LNCAP (cell line): ENCODE measurements around the gene TMC1.

Experiments
- TF ChIP-seq, protein P1 (sequence below): fragments of 450-650 bp; IDR thresholded peaks from 2 replicates; pipeline ENCODE4 v1.5.1; 2017; ENCODE audit warnings: mild to moderate bottlenecking

The TMC1 gene

DNA sequence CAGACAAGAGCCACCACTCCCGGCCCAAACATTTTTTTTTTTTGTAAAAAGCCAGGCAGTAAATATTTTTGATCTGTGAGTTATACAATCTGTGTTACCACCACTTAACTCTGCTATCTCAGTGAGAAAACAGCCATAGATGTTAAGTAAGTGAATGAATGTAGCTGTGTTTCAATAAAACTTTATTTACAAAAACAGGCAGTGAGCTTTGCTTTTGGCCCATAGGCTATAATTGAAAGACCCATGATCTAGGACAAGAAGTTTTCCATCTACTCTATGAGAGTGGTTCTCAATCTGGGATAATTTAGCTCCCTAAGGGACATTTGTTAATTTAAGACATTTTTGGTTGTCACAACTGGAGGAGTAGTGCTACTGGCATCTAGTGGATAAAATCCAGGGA, 91.0 kb downstream of the TMC1 start:
- TF ChIP-seq, protein P1, sequence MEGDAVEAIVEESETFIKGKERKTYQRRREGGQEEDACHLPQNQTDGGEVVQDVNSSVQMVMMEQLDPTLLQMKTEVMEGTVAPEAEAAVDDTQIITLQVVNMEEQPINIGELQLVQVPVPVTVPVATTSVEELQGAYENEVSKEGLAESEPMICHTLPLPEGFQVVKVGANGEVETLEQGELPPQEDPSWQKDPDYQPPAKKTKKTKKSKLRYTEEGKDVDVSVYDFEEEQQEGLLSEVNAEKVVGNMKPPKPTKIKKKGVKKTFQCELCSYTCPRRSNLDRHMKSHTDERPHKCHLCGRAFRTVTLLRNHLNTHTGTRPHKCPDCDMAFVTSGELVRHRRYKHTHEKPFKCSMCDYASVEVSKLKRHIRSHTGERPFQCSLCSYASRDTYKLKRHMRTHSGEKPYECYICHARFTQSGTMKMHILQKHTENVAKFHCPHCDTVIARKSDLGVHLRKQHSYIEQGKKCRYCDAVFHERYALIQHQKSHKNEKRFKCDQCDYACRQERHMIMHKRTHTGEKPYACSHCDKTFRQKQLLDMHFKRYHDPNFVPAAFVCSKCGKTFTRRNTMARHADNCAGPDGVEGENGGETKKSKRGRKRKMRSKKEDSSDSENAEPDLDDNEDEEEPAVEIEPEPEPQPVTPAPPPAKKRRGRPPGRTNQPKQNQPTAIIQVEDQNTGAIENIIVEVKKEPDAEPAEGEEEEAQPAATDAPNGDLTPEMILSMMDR, result no peak

DNA sequence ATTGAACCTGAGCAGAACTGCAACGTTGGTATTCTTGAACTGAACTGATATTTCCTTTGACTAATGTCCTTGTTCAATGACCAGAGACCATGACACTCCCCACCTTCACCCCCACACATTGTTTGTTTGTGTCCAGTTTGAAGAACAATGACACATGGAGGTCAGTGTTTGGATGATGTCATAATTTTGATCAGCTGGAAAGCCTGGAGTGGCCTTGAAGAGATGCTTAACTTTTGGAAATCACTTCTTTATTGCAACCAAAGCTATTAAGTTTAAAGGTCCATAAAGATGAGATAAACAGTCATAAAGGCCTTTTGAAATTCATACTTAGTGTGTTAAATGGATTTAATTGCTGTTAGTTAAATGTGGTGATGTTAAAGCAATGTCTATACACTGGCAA, 92.7 kb downstream of the TMC1 start:
- TF ChIP-seq, protein P1, result no peak

GRCh38 chr9:72615931-72616330, 94.5 kb downstream of the TMC1 start:
- TF ChIP-seq, protein P1, result no peak

DNA sequence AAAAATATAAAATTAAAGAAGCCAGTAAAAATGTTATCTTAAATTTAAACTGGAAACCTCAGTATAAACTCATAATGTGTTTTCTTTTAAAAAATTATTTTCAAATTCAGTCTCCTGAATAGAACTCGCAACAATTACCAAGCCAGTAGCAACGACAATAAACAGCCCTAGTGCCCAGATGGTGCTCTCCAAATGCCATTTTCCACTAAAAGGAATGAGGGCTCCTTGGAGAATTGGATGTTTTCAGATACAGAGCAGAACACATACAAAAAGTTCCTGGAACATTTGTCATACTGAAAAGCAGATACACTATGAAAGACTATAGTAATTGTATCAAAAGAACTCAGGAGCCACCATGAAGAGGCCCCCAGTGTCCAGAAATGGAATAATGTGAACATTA, 97.4 kb downstream of the TMC1 start:
- TF ChIP-seq, protein P1, result no peak

DNA sequence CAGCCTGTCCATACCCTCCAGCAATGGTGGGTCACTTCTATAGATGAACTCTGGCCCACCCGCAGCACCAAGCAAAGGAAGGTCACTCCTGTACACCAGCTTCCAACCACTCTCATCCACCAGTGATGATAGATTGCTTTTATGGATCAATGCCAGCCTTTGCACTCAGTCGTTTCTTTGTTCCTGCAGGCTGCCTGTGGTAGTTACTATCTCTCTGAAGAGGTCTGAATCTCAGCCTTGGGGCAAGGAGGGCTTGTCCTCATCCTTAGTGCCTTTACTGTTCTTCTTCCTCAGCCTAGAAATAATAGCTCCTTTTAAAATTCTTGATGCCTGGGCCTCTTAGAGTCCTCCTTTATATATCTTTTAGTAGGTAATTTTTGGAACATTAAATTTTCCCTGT, 100.8 kb downstream of the TMC1 start:
- TF ChIP-seq, protein P1, result no peak

DNA sequence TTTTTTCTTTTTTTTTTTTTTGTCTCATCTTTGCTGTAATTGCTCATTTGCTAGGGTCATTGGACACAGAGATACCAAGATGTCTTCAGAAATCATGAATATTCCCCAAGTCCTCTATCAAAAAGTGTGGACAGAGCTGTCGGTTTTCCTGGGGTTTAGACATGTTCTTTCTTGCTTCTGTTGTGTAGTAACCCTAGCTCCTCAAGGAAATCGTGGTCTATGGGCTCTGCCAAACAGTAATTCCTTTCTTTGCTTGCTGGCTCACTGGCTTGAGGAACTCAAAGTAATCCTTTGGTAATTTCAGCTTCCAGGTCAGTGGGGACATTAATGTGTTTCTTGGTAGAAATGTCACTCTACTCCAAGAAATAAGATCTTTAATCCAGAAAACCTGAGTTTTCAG, 101.7 kb downstream of the TMC1 start:
- TF ChIP-seq, protein P1, result no peak

DNA sequence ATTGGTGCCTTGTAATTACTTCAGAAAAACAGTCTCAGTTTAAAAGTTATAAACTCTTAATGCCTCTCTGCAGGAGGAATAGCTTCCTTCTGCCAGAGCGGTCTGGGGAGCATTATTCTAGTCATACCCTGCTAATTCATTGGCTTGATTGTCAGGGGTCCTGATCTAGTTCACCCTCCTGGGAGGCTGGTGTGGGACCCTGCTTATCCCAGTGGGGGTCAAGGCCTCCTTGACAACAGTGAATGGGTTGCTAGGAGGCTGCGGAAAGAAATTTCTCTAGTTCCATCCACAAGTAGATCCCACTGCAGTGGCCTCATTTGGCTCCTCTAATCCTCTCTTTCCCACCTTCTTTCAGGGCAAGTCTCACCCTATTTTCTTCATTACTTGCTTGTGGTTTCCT, 105.7 kb downstream of the TMC1 start:
- TF ChIP-seq, protein P1, result no peak

- TF ChIP-seq, protein P1, result no peak
Measured at GRCh38 chr9:72627956-72628540, 106.6 kb downstream of the TMC1 start.
